ENCODE measurements around the gene WHAMM. TPM values are rescaled to one million over a fixed set of nuclear protein-coding genes. Genes with fewer than 3 reads are reported as not detected.

Gene WHAMM
- total RNA-seq, 4 donors from 2014 or later: 6.4 to 14.2 (median 8.8) TPM

DNA sequence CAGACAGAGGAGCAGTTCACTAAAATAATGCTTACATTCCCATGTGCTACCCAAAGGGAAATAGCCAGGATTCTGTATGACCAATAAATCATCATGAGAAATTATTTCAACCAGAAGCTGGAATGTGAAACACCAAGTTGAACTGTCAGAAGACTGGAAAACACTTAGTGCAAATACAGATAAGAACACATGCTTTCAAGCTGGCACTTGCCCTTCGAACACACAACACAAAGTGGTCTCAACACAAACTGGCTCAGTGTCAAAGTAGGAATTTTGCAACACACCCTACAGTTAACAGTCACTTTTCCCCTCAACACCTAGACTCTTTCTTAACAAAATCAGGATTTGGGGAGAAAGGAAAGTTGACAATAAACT lies 4.9 kb upstream of the WHAMM start:
- DNase-seq: no peak
- H3K4me1 ChIP-seq: peaks cover 0 to 8% (median 0%) of the 10 kb centered on the region in 4 donors
- TF ChIP-seq, protein P1, sequence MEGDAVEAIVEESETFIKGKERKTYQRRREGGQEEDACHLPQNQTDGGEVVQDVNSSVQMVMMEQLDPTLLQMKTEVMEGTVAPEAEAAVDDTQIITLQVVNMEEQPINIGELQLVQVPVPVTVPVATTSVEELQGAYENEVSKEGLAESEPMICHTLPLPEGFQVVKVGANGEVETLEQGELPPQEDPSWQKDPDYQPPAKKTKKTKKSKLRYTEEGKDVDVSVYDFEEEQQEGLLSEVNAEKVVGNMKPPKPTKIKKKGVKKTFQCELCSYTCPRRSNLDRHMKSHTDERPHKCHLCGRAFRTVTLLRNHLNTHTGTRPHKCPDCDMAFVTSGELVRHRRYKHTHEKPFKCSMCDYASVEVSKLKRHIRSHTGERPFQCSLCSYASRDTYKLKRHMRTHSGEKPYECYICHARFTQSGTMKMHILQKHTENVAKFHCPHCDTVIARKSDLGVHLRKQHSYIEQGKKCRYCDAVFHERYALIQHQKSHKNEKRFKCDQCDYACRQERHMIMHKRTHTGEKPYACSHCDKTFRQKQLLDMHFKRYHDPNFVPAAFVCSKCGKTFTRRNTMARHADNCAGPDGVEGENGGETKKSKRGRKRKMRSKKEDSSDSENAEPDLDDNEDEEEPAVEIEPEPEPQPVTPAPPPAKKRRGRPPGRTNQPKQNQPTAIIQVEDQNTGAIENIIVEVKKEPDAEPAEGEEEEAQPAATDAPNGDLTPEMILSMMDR (IDR thresholded peaks at IDR 0.05): no peak
- TF ChIP-seq POLR2A (IDR thresholded peaks at IDR 0.05): no peak
- TF ChIP-seq EP300 (IDR thresholded peaks at IDR 0.05; ENCODE audit: low read depth): no peak
- no peak for TF ChIP-seq POLR2AphosphoS5 (IDR thresholded peaks at IDR 0.05)
- H3K9me3 ChIP-seq: no peaks in the 10 kb centered on the region
- no peak overlapping the region for H3K4me3 ChIP-seq
- WGBS, 2 donors (ENCODE audit: low coverage in 1 of 2): 82 to 88% methylated on average over 1 of the region's 1 CpG
- intact Hi-C loops (cut with DNase I; ENCODE audit: low total_unique reads): no loop called here
- H3K27me3 ChIP-seq: no peaks in the 10 kb centered on the region
- in situ Hi-C loops (cut with MboI; ENCODE audit: low pct_ligation_motif_present in 1 of 4, low pct_unique_long_range_greater_than_20kb in 1 of 4, low sequenced_read_pairs in 3 of 4): no loop called here
- no peaks in the 10 kb centered on the region for H3K36me3 ChIP-seq
- no peak overlapping the region for H3K27ac ChIP-seq

GRCh38 chr15:82805994-82806406 lies 3.4 kb upstream of the WHAMM start, which contains the start of gene FSD2:
Gene FSD2, minus strand, starts transcription at chr15:82806069. Its CDS starts 18,679 bp downstream, at chr15:82787390.
- peak; percentile 11 for DNase-seq
- intact Hi-C loops (cut with DNase I; ENCODE audit: low total_unique reads) (no loop called here), in situ Hi-C loops (cut with MboI; ENCODE audit: low pct_ligation_motif_present in 1 of 4, low pct_unique_long_range_greater_than_20kb in 1 of 4, low sequenced_read_pairs in 3 of 4) (no loop called here)
- H3K27me3 ChIP-seq: no peaks in the 10 kb centered on the region
- TF ChIP-seq, protein P1 (IDR thresholded peaks at IDR 0.05): no peak
- no peak for TF ChIP-seq EP300 (IDR thresholded peaks at IDR 0.05; ENCODE audit: low read depth)
- TF ChIP-seq POLR2AphosphoS5 (IDR thresholded peaks at IDR 0.05): no peak
- WGBS, 2 donors (ENCODE audit: low coverage in 1 of 2): 61 to 71% methylated on average over 1 to 2 of the region's 2 CpGs
- H3K4me3 ChIP-seq: no peak within 1 kb of the TSS
- H3K27ac ChIP-seq: no peak within 1 kb of the TSS
- H3K9me3 ChIP-seq: no peaks in the 10 kb centered on the region
- H3K4me1 ChIP-seq: peaks cover 0 to 10% (median 2%) of the 10 kb centered on the region in 4 donors
- no peaks in the 10 kb centered on the region for H3K36me3 ChIP-seq

DNA sequence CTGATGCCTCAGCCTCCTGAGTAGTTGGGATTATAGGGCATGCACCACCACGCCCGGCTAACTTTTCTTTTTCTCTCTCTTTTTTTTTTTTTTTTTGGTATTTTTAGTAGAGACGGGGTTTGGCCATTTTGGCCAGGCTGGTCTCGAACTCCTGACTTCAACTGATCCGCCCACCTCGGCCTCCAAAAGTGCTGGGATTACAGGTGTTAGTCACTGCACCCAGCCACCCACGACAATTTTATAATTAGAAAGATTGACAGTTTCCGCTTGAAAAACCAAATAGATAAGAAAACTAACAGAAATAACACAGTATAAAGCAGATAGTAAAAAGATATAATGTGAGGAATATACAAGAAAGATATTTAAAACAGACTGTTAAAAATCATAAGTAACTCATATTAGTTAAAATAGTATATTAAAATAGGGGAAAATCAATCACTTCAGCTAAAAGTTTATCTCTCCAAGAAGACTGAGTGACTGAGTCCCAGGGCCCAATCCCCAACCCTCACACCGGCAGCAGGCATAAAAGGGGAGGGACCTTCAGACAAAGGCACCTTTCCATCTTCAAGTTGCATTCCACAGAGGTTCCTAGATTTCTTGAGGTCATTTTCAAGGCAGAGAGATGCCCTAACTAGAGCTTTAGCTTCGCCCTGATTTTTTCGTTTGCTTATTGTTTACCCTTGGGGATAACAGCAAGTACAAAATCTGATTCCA lies 1.4 kb upstream of the WHAMM start:
- Histone ChIP-seq H3K4me1 (peaks cover 7 to 27% (median 17%) of the 10 kb centered on the region in 4 donors), H3K27ac (peak overlapping the region in 3 of 4 donors; percentile 99 to 100 (median 100)), H3K9me3 (no peaks in the 10 kb centered on the region), H3K4me3 (no peak overlapping the region), H3K36me3 (peaks cover 0 to 4% (median 0%) of the 10 kb centered on the region in 4 donors), H3K27me3 (no peaks in the 10 kb centered on the region)
- DNase-seq: no peak
- 90% methylated on average over 3 to 11 of the region's 11 CpGs for WGBS, 2 donors (ENCODE audit: low coverage in 1 of 2)
- intact Hi-C loops (cut with DNase I; ENCODE audit: low total_unique reads): no loop called here
- in situ Hi-C loops (cut with MboI; ENCODE audit: low pct_ligation_motif_present in 1 of 4, low pct_unique_long_range_greater_than_20kb in 1 of 4, low sequenced_read_pairs in 3 of 4): no loop called here
- TF ChIP-seq, protein P1 (IDR thresholded peaks at IDR 0.05): no peak
- TF ChIP-seq POLR2A (IDR thresholded peaks at IDR 0.05) (no peak), EP300 (IDR thresholded peaks at IDR 0.05; ENCODE audit: low read depth) (no peak), POLR2AphosphoS5 (IDR thresholded peaks at IDR 0.05) (no peak)

- Histone ChIP-seq H3K4me1 (peaks cover 7 to 27% (median 17%) of the 10 kb centered on the region in 4 donors), H3K27ac (peak overlapping the region; percentile 99 to 100 (median 100)), H3K9me3 (no peaks in the 10 kb centered on the region), H3K36me3 (peaks cover 0 to 9% (median under 1%) of the 10 kb centered on the region in 4 donors), H3K4me3 (peak overlapping the region in 1 of 4 donors; percentile 77), H3K27me3 (no peaks in the 10 kb centered on the region)
- TF ChIP-seq EP300 (IDR thresholded peaks at IDR 0.05; ENCODE audit: low read depth) (no peak), POLR2A (IDR thresholded peaks at IDR 0.05) (no peak)
- TF ChIP-seq, protein P1 (IDR thresholded peaks at IDR 0.05): no peak
- whole genome bisulfite sequencing, 2 donors (ENCODE audit: low coverage in 1 of 2): 65 to 83% methylated on average over 7 to 9 of the region's 9 CpGs
- intact Hi-C loops (cut with DNase I; ENCODE audit: low total_unique reads): no loop called here
- DNase-seq: no peak
- in situ Hi-C loops (cut with MboI; ENCODE audit: low pct_ligation_motif_present in 1 of 4, low pct_unique_long_range_greater_than_20kb in 1 of 4, low sequenced_read_pairs in 3 of 4): no loop called here
Observed at GRCh38 chr15:82808634-82809041, 790 bp upstream of the WHAMM start.
